Measurements from ENCODE around the gene C12orf56.

Gene C12orf56

DNA sequence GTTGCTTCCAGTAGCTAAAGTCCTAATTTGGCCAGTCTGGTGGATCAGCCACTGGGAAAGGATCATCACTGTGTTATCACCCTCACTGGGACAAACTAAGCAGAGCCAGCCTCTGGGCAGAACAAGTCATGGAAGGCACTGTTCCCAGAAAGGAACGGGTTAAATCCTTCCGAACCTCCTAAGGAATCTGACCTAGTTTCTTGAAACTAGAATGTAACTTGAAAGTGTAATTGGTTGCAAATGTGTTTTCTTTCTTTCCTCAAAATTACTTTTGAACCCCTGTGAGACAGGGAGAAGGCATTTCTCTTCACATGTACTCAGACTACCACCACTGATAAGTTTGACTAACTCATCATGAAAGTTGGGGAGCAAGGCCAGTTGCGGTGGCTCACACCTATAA lies 149.8 kb downstream of the C12orf56 start:
- H3K4me3 ChIP-seq (replicated peaks; ENCODE audit: low read depth, low read length): no peak overlapping the region
- no peak for DNase-seq (ENCODE audit: extremely low read depth, low read depth)
- TF ChIP-seq, protein P1, sequence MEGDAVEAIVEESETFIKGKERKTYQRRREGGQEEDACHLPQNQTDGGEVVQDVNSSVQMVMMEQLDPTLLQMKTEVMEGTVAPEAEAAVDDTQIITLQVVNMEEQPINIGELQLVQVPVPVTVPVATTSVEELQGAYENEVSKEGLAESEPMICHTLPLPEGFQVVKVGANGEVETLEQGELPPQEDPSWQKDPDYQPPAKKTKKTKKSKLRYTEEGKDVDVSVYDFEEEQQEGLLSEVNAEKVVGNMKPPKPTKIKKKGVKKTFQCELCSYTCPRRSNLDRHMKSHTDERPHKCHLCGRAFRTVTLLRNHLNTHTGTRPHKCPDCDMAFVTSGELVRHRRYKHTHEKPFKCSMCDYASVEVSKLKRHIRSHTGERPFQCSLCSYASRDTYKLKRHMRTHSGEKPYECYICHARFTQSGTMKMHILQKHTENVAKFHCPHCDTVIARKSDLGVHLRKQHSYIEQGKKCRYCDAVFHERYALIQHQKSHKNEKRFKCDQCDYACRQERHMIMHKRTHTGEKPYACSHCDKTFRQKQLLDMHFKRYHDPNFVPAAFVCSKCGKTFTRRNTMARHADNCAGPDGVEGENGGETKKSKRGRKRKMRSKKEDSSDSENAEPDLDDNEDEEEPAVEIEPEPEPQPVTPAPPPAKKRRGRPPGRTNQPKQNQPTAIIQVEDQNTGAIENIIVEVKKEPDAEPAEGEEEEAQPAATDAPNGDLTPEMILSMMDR (IDR thresholded peaks at IDR 0.05; ENCODE audit: low read depth, low read length, missing control alignments): no peak

DNA sequence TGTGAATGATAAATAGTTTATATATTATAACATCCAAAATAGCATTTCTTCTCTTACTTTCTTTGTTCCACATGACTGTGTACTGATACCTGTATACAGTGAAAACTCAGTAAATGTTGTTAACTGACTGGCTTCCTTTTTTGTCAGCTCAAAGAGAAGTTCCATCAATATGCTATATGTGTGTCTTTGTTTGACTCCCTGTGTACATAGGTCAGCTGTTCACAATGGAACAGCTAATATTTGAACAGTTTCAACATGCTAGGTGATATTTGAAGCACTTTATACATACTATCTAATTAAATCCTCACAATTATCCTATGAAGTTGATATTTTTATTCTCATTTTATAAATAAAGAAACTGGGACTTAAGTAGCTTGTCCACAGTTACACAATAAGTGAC lies 153.2 kb downstream of the C12orf56 start:
- DNase-seq (ENCODE audit: extremely low read depth, low read depth): no peak
- H3K4me3 ChIP-seq (replicated peaks; ENCODE audit: low read depth, low read length): no peak overlapping the region

DNA sequence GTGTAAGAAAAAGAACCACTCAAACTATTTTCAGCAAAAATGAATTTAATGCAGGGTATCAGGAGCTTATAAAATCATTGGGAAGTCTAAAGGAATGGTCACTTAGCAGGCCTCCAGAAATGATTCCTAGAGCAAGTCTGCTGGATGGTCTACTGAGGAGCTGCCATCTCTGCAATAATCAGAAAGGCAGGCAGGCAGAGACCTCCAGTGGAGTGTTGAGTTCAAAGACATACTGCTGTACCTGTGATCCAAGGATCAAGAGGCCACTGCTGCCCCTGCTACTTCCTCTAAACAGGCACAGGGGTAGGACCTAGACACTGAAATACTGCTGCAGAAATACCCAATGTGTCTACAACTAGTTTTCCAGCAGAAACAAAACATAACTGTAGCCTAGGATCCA lies 154.0 kb downstream of the C12orf56 start:
- TF ChIP-seq, protein P1 (IDR thresholded peaks at IDR 0.05; ENCODE audit: low read depth, low read length, missing control alignments): no peak
- no peak overlapping the region for H3K4me3 ChIP-seq (replicated peaks; ENCODE audit: low read depth, low read length)
- no peak for DNase-seq (ENCODE audit: extremely low read depth, low read depth)

More for the DNA sequence above, 153.2 kb downstream of the C12orf56 start:
- TF ChIP-seq, protein P1 (IDR thresholded peaks at IDR 0.05; ENCODE audit: low read depth, low read length, missing control alignments): no peak

DNA sequence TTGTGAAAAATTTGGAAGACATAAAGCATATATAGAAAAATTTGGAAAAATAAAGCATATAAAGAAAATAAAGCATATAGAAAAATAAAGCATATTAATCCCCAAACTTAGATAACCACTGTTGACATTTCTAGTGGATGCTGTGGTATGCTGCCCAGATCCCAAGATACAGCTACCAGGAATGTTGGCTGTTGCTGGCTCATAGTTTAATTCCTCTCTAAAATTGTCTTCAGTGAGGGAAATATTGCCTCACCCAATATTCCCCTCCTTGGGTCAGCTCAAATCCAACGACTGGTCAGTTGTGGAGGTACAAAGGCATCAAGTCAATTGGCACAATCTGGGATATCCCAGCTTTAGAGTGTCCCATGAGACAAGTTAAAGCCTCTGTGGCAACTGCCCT lies 158.4 kb downstream of the C12orf56 start:
- H3K4me3 ChIP-seq (replicated peaks; ENCODE audit: low read depth, low read length): no peak overlapping the region
- TF ChIP-seq, protein P1 (IDR thresholded peaks at IDR 0.05; ENCODE audit: low read depth, low read length, missing control alignments): no peak
- DNase-seq (ENCODE audit: extremely low read depth, low read depth): no peak

DNA sequence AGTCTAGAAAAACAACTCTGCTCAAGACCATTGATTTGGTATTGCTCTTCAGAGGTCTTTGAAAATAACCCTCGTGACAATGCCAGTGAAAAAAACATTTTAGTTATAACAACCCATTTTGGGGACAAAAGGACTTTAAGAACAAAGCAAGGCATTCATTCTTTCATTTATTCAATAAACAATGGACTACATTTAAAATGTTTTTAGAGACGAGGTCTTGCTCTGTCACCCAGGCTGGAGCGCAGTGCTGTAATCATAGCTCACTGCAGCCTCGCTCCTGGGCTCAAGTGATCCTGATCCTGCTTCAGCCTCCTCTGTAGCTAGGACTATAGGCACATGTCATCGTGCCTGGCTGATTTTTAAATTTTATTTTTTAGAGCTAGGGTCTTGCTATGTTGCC lies 160.8 kb downstream of the C12orf56 start:
- no peak overlapping the region for H3K4me3 ChIP-seq (replicated peaks; ENCODE audit: low read depth, low read length)
- TF ChIP-seq, protein P1 (IDR thresholded peaks at IDR 0.05; ENCODE audit: low read depth, low read length, missing control alignments): no peak
- no peak for DNase-seq (ENCODE audit: extremely low read depth, low read depth)

DNA sequence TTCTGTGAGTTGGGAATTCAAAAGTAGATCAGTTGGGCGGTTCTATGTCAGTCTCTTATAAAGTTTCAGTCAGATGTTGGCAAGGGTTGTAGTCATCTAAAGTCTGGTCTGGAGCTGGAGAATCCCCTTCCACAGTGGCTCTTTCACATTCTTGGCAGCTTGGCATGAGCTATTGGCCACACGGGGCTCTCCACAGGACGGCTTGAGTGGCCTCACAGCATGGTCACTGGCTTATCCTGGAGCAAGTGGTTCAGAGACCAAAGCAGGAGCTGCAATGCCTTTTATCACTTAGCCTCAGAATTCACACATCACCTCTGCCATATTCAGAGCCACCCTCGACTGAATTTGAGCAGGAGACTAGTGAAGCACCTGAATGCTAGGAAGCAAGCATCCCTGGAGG lies 161.3 kb downstream of the C12orf56 start:
- TF ChIP-seq, protein P1 (IDR thresholded peaks at IDR 0.05; ENCODE audit: low read depth, low read length, missing control alignments): no peak
- no peak for DNase-seq (ENCODE audit: extremely low read depth, low read depth)
- no peak overlapping the region for H3K4me3 ChIP-seq (replicated peaks; ENCODE audit: low read depth, low read length)

DNA sequence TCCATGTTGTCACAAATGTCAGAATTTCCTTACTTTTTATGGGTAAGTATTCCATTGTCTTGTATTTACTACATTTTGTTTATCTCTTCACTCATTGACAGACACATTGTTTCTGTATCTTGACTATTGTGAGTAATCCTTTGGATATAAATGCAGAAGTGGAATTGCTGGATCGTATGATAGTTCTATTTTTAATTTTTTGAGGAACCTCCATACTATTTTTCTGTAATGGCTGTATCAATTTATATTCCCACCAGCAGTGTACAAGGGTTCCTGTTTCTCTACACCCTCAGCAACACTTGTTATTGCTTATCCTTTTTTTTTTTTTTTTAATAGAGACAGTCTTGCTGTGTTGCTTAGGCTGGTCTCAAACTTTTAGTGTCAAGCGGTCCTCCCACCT lies 164.9 kb downstream of the C12orf56 start:
- H3K4me3 ChIP-seq (replicated peaks; ENCODE audit: low read depth, low read length): no peak overlapping the region
- DNase-seq (ENCODE audit: extremely low read depth, low read depth): no peak
- TF ChIP-seq, protein P1 (IDR thresholded peaks at IDR 0.05; ENCODE audit: low read depth, low read length, missing control alignments): no peak

All from HFF-Myc (cell line).